Activated CD8-positive, alpha-beta T cell treated with anti-CD3 and anti-CD28 coated beads for 36 hours (primary cell): ENCODE data around the gene MAP2K4. TPM values are rescaled to one million over a fixed set of nuclear protein-coding genes. Genes with fewer than 3 reads are reported as not detected.

Source experiments
- ATAC-seq: fragments of 200-7000 bp; cut with Tn5 transposase; one replicate; pipeline ENCODE4 v1.10.0; 2021; ENCODE audit warnings: mild to moderate bottlenecking, moderate library complexity
- CTCF ChIA-PET: fragments of 350-600 bp; sonication (Branson Sonifier 250); formaldehyde crosslinking; loops from one replicate; lab custom pipeline; 2021; ENCODE audit warnings: antibody characterized with exemption; lab: Charles Lee
- POLR2A ChIA-PET: fragments of 350-600 bp; sonication (Branson Sonifier 250); formaldehyde crosslinking; loops from one replicate; lab custom pipeline; 2021; ENCODE audit warnings: antibody characterized with exemption; lab: Charles Lee
- DNase-seq: peaks from one replicate; pipeline ENCODE4 v3.0.0-alpha.2; 2020
- H3K27ac Mint-ChIP-seq: one replicate; pipeline ENCODE4 v1.8.0; 2021; ENCODE audit warnings: mild to moderate bottlenecking, mixed read lengths
- H3K27me3 Mint-ChIP-seq: one replicate; pipeline ENCODE4 v1.8.0; 2021; ENCODE audit warnings: mixed read lengths
- H3K36me3 Mint-ChIP-seq: one replicate; pipeline ENCODE4 v1.8.0; 2021; ENCODE audit warnings: low read depth, mixed read lengths
- H3K4me1 Mint-ChIP-seq: one replicate; pipeline ENCODE4 v1.8.0; 2021; ENCODE audit warnings: low read depth, mixed read lengths
- H3K4me3 Mint-ChIP-seq: one replicate; pipeline ENCODE4 v1.8.0; 2021; ENCODE audit warnings: mild to moderate bottlenecking, moderate library complexity, mixed read lengths
- H3K9me3 Mint-ChIP-seq: one replicate; pipeline ENCODE4 v1.8.0; 2021; ENCODE audit warnings: mixed read lengths
- intact Hi-C: fragments of 100-400 bp; cut with micrococcal nuclease; formaldehyde crosslinking; loops from one replicate; pipeline ENCODE4 v1.10.0; 2022
- total RNA-seq, 2 experiments: library from RNA; stranded (reverse); gene quantifications; one replicate each; pipeline ENCODE4 v1.2.3, GENCODE V29; 2021
- TF ChIP-seq, protein P1 (sequence below): fragments of 200-600 bp; IDR thresholded peaks from one replicate; pipeline ENCODE4 v1.8.0; 2022; ENCODE audit warnings: antibody characterized with exemption, mild to moderate bottlenecking

Gene MAP2K4
- total RNA-seq, 2 experiments from 2014 or later, result 45.6 to 49.0 TPM

DNA sequence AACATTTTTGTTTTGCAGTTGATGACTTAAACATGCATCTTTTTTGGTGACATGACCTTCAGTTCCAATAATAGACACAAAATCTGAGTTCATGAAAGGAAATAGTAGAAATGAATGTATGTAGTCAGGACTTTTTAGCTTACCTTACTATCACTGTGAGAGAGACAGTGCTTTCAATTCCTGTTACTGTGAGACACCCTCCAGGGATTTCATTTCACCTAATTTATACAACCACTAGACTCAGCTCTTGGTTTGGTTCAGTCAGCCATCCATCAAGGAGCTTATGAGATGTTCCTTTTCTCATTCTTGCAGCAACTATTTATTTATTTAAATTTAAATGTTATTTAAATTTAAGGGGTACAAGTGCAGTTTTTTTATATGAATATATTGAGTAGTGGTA, 77.9 kb downstream of the MAP2K4 start:
- CTCF ChIA-PET, result interaction anchor here (1.1 kb wide), 1 partner anchor 15 kb away, joined by 3 read pairs; no protein-coding TSS in a partner anchor
- no peaks in the 10 kb centered on the region for H3K9me3 Mint-ChIP-seq
- intact Hi-C loops, result no loop called here
- no peak overlapping the region for H3K4me3 Mint-ChIP-seq
- no peak for ATAC-seq
- POLR2A ChIA-PET, result no interaction called here
- H3K27me3 Mint-ChIP-seq, result no peaks in the 10 kb centered on the region
- H3K27ac Mint-ChIP-seq, result no peak overlapping the region
- DNase-seq, result no peak
- peaks cover 39% of the 10 kb centered on the region for H3K36me3 Mint-ChIP-seq
- H3K4me1 Mint-ChIP-seq, result peaks cover 3% of the 10 kb centered on the region
- TF ChIP-seq, protein P1, sequence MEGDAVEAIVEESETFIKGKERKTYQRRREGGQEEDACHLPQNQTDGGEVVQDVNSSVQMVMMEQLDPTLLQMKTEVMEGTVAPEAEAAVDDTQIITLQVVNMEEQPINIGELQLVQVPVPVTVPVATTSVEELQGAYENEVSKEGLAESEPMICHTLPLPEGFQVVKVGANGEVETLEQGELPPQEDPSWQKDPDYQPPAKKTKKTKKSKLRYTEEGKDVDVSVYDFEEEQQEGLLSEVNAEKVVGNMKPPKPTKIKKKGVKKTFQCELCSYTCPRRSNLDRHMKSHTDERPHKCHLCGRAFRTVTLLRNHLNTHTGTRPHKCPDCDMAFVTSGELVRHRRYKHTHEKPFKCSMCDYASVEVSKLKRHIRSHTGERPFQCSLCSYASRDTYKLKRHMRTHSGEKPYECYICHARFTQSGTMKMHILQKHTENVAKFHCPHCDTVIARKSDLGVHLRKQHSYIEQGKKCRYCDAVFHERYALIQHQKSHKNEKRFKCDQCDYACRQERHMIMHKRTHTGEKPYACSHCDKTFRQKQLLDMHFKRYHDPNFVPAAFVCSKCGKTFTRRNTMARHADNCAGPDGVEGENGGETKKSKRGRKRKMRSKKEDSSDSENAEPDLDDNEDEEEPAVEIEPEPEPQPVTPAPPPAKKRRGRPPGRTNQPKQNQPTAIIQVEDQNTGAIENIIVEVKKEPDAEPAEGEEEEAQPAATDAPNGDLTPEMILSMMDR, result no peak

DNA sequence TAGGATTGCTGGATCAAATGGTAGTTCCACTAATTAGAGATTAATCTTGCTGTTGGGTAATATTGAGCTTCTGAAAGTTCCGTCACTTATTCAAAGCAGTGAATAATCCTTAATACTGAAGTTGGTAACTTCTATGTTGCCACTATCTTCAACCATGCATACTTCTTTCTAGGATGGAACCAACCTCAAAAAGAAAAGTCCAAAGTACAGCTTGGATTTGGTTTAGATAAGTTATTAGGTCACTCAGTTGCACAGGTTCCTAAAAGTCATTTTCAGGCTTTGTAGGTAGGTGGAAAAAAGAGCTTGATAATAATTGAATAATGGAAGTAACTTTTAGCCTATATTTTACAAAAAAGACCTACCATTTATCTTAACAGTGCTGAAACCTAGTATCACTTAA, 78.7 kb downstream of the MAP2K4 start:
- H3K36me3 Mint-ChIP-seq, result peaks cover 39% of the 10 kb centered on the region
- H3K9me3 Mint-ChIP-seq, result no peaks in the 10 kb centered on the region
- ATAC-seq, result no peak

DNA sequence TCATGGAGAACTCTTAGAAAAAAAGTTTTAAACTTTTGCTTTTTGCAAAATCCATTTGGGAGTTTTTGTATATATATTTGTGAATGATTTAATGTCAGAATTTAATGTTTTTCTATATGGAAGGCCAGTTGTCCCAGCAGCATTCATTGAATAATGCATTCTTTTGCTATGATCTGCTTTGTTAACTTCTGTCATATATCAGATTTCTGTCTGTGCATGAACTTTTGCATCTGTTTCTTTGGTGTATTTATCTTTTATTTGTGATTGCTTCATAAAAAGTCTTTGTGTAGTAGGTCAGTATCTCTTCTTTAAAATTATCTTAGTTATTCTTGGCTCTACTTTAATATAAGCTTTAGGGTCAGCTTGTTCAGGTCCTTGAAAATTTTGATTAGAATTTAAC, 84.2 kb downstream of the MAP2K4 start:
- ATAC-seq, result no peak
- no peak for DNase-seq
- Mint-ChIP-seq H3K27ac (no peak overlapping the region), H3K4me3 (no peak overlapping the region), H3K27me3 (no peaks in the 10 kb centered on the region), H3K36me3 (peaks cover 17% of the 10 kb centered on the region), H3K4me1 (peaks cover 8% of the 10 kb centered on the region), H3K9me3 (no peaks in the 10 kb centered on the region)
- ChIA-PET POLR2A (no interaction called here), CTCF (no interaction called here)
- TF ChIP-seq, protein P1, result no peak
- intact Hi-C loops, result no loop called here

More for the DNA sequence above, 78.7 kb downstream of the MAP2K4 start:
- POLR2A ChIA-PET, result no interaction called here
- no peak for DNase-seq
- Mint-ChIP-seq H3K4me3 (no peak overlapping the region), H3K4me1 (peaks cover 3% of the 10 kb centered on the region), H3K27me3 (no peaks in the 10 kb centered on the region), H3K27ac (no peak overlapping the region)
- intact Hi-C loops, result no loop called here
- TF ChIP-seq, protein P1, result no peak
- CTCF ChIA-PET, result interaction anchor here (1.1 kb wide), 1 partner anchor 14 kb away, joined by 3 read pairs; no protein-coding TSS in a partner anchor

DNA sequence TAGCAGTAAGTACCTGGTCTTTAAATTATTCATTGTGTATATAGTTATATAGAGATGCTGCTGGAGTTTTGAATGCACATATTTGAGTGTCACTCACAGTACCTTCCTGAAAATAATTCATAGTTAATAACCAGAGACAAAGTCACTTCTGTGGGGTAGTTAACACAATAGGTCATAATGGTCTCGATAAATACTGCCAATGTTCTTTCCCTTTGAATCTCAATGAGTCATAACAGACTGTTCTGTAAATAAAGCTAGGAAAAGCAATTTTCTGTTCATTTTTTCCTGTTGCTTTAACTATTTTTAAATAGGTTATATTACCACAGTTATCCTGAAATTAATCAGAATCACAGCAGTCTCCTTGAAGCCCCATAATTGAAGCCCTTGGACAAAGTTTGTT, 87.2 kb downstream of the MAP2K4 start:
- Mint-ChIP-seq H3K27ac (no peak overlapping the region), H3K36me3 (peaks cover 22% of the 10 kb centered on the region), H3K4me3 (no peak overlapping the region), H3K9me3 (no peaks in the 10 kb centered on the region), H3K4me1 (peaks cover 8% of the 10 kb centered on the region), H3K27me3 (no peaks in the 10 kb centered on the region)
- DNase-seq, result no peak
- CTCF ChIA-PET, result no interaction called here
- intact Hi-C loops, result no loop called here
- POLR2A ChIA-PET, result interaction anchor here (0.6 to 0.9 kb wide), 2 partner anchors 72 to 155 kb away, joined by 3 read pairs; no protein-coding TSS in a partner anchor
- TF ChIP-seq, protein P1, result no peak
- no peak for ATAC-seq

DNA sequence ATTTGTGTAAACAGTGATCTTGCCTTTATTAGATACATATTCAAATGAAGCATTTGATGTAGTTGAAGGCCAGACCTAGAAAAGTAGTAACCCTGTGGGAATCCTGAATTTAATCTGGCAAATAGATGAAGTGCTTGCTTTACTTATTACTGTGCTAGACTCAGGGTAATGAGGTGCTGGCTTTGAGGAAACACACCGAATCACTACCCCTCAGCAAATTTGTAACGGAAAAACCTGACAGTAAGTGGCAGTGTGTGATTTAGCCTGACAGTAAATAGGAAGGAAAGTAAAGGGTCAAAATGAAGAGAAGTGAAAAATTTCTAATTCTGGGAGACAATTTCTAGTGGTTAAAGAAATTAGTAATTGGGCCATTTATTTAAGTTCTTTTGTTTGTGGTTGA, 90.2 kb downstream of the MAP2K4 start:
- CTCF ChIA-PET, result no interaction called here
- ATAC-seq (no peak), DNase-seq (no peak)
- Mint-ChIP-seq H3K4me1 (peaks cover 3% of the 10 kb centered on the region), H3K4me3 (no peak overlapping the region), H3K27ac (no peak overlapping the region), H3K9me3 (no peaks in the 10 kb centered on the region), H3K36me3 (peaks cover 46% of the 10 kb centered on the region), H3K27me3 (no peaks in the 10 kb centered on the region)
- POLR2A ChIA-PET, result no interaction called here
- TF ChIP-seq, protein P1, result no peak
- intact Hi-C loops, result no loop called here
